Measurements from ENCODE around the gene FLNC.

DNA sequence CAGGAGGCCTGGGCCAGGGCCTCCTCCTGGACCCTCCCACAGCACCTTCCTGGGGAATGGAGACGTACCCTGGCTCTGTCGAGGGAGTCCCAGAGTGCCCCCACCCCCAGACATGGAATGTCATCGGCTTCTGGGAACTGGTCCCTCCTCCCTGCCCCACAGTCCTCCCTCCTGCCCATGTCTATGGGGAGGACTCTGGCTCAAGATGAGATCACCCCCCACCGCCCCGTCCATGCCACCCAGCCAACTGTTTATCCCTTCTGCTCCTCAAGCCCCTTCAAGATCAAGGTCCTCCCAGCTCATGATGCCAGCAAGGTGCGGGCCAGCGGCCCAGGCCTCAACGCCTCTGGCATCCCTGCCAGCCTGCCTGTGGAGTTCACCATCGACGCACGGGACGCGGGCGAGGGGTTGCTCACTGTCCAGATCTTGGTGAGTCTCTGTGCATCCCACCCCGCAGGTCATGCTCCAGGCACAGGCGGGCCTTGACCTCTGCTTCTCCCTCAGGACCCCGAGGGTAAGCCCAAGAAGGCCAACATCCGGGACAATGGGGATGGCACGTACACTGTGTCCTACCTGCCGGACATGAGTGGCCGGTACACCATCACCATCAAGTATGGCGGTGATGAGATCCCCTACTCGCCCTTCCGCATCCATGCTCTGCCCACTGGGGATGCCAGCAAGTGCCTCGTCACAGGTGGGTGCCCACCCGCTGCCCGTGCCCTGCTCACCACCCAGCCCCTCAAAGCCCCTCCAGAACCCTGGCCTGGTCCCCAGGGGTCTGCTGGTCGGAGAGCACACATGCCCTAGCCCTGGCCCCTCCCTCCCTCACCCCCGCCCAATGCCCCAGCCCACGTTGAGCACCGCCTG is 18.3 kb downstream of the FLNC start:
- TF ChIP-seq, protein P1, sequence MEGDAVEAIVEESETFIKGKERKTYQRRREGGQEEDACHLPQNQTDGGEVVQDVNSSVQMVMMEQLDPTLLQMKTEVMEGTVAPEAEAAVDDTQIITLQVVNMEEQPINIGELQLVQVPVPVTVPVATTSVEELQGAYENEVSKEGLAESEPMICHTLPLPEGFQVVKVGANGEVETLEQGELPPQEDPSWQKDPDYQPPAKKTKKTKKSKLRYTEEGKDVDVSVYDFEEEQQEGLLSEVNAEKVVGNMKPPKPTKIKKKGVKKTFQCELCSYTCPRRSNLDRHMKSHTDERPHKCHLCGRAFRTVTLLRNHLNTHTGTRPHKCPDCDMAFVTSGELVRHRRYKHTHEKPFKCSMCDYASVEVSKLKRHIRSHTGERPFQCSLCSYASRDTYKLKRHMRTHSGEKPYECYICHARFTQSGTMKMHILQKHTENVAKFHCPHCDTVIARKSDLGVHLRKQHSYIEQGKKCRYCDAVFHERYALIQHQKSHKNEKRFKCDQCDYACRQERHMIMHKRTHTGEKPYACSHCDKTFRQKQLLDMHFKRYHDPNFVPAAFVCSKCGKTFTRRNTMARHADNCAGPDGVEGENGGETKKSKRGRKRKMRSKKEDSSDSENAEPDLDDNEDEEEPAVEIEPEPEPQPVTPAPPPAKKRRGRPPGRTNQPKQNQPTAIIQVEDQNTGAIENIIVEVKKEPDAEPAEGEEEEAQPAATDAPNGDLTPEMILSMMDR (IDR thresholded peaks at IDR 0.05), result no peak
- no peak for TF ChIP-seq EZH2 (IDR thresholded peaks at IDR 0.05)
